Stimulated activated CD4-positive, alpha-beta T cell treated with anti-CD3 and anti-CD28 coated beads, Interleukin-1b, Interleukin-23, amount 100 ng/mL, for 4 hours (primary cell): ENCODE data around the gene ALDH1A2.
"Not testable (repeated sequence)": the region's sequence is repeated elsewhere in the genome, so short reads cannot be mapped to it uniquely, and the experiment has no call there.

ENCODE experiments used
- DNase-seq, 2 donors: peaks; one replicate each; pipeline ENCODE4 v3.0.0-alpha.2; 2020; ENCODE audit warnings: low read depth in 2 of 2

ALDH1A2 gene

GRCh38 chr15:58066042-58066867 lies 744 bp upstream of the ALDH1A2 start:
- peak; percentile 17 to 51 for DNase-seq

- DNase-seq: peak in 1 of 2 donors; percentile 4
Measured at GRCh38 chr15:58064980-58065444, 499 bp downstream of the ALDH1A2 start.

GRCh38 chr15:58064082-58064979 lies 1.2 kb downstream of the ALDH1A2 start:
- no peak for DNase-seq

GRCh38 chr15:58063614-58064013 lies 1.9 kb downstream of the ALDH1A2 start:
- no peak for DNase-seq

- DNase-seq: no peak
Measured at GRCh38 chr15:58062983-58063382, 2.5 kb downstream of the ALDH1A2 start.

GRCh38 chr15:58062175-58062574 lies 3.3 kb downstream of the ALDH1A2 start:
- no peak for DNase-seq

- no peak for DNase-seq
Measured at GRCh38 chr15:58060575-58060974, 4.9 kb downstream of the ALDH1A2 start.

GRCh38 chr15:58058729-58059128 lies 6.8 kb downstream of the ALDH1A2 start:
- no peak for DNase-seq

- no peak for DNase-seq
Measured at GRCh38 chr15:58058073-58058472, 7.4 kb downstream of the ALDH1A2 start.

GRCh38 chr15:58057559-58057958 lies 8.0 kb downstream of the ALDH1A2 start:
- DNase-seq: no peak

- no peak for DNase-seq
Measured at GRCh38 chr15:58056015-58056414, 9.5 kb downstream of the ALDH1A2 start.

- no peak for DNase-seq
Measured at GRCh38 chr15:58053315-58054153, 12.0 kb downstream of the ALDH1A2 start.

GRCh38 chr15:58052334-58052733 lies 13.2 kb downstream of the ALDH1A2 start:
- DNase-seq: no peak

GRCh38 chr15:58049520-58050227 lies 15.8 kb downstream of the ALDH1A2 start:
- no peak for DNase-seq

GRCh38 chr15:58048261-58048660 lies 17.2 kb downstream of the ALDH1A2 start:
- no peak for DNase-seq

- DNase-seq: no peak
Measured at GRCh38 chr15:58047149-58047548, 18.4 kb downstream of the ALDH1A2 start.

GRCh38 chr15:58046467-58046866 lies 19.0 kb downstream of the ALDH1A2 start:
- DNase-seq: no peak

GRCh38 chr15:58045376-58045775 lies 20.1 kb downstream of the ALDH1A2 start:
- not testable (repeated sequence) for DNase-seq

- no peak for DNase-seq
Measured at GRCh38 chr15:58044551-58044950, 21.0 kb downstream of the ALDH1A2 start.

GRCh38 chr15:58043192-58043903 lies 22.2 kb downstream of the ALDH1A2 start:
- DNase-seq: peak; percentile 8 to 39
